HepG2 (cell line): ENCODE measurements around the gene CALY. TPM values are rescaled to one million over a fixed set of nuclear protein-coding genes. Genes with fewer than 3 reads are reported as not detected.

Source experiments
- ASH2L ChIP-seq: fragments of 300-600, 200-600 bp; sonication (generic); IDR thresholded peaks from 2 replicates; pipeline ENCODE4 v1.7.0; 2017; ENCODE audit warnings: low read depth, mild to moderate bottlenecking, moderate library complexity, mixed read lengths, low read length; ENCODE audit not compliant: insufficient read length
- BCL6 ChIP-seq: IDR thresholded peaks from 2 replicates; pipeline ENCODE4 v1.6.1; 2016; ENCODE audit warnings: missing genetic modification reagents, missing compliant biosample characterization
- DRAP1 ChIP-seq: IDR thresholded peaks from 2 replicates; pipeline ENCODE4 v1.6.1; 2016; ENCODE audit warnings: missing genetic modification reagents, missing compliant biosample characterization
- HMG20A ChIP-seq: IDR thresholded peaks from 2 replicates; pipeline ENCODE4 v1.6.1; 2016; ENCODE audit warnings: borderline replicate concordance
- IRF2 ChIP-seq: IDR thresholded peaks from 2 replicates; pipeline ENCODE4 v1.6.1; 2018; ENCODE audit warnings: missing genetic modification reagents, missing compliant biosample characterization
- KAT2B ChIP-seq: fragments of 150-350 bp; IDR thresholded peaks from 2 replicates; pipeline ENCODE4 v1.6.1; 2014; ENCODE audit warnings: low read depth, low read length, borderline replicate concordance
- MTERF4 ChIP-seq: sonication (generic); formaldehyde crosslinking; IDR thresholded peaks from 2 replicates; pipeline ENCODE4 v1.8.0; 2023; ENCODE audit warnings: mild to moderate bottlenecking, missing genetic modification reagents
- MXD1 ChIP-seq: sonication (generic); formaldehyde crosslinking; IDR thresholded peaks from 2 replicates; pipeline ENCODE4 v1.4.0; 2020; ENCODE audit warnings: mild to moderate bottlenecking, missing genetic modification reagents
- NFIB ChIP-seq: sonication (generic); formaldehyde crosslinking; IDR thresholded peaks from 2 replicates; pipeline ENCODE4 v1.9.0; 2021; ENCODE audit warnings: missing genetic modification reagents, mild to moderate bottlenecking, borderline replicate concordance
- NR2F2 ChIP-seq: IDR thresholded peaks from 2 replicates; pipeline ENCODE4 v1.6.1; 2012; ENCODE audit warnings: low read depth, inconsistent platforms, borderline replicate concordance
- PCBP1 ChIP-seq: fragments of 200-400 bp; formaldehyde crosslinking; IDR thresholded peaks from 2 replicates; pipeline ENCODE4 v1.6.1; 2017; ENCODE audit warnings: mild to moderate bottlenecking, low read depth, low read length, borderline replicate concordance
- PHF20 ChIP-seq: sonication (generic); formaldehyde crosslinking; IDR thresholded peaks from 2 replicates; pipeline ENCODE4 v1.5.0; 2020; ENCODE audit warnings: mild to moderate bottlenecking, missing genetic modification reagents
- TCF12 ChIP-seq, 2 experiments: fragments of 450-650 bp in 1 of 2; sonication (generic) in 1 of 2; formaldehyde crosslinking in 1 of 2; IDR thresholded peaks; 2 replicates each; pipeline versions ENCODE4 v1.6.1 to v1.8.0; 2017 to 2022; ENCODE audit warnings: antibody characterized with exemption in 1 of 2, mild to moderate bottlenecking in 1 of 2, missing genetic modification reagents in 1 of 2, moderate library complexity in 1 of 2
- THAP7 ChIP-seq: sonication (generic); formaldehyde crosslinking; IDR thresholded peaks from 2 replicates; pipeline ENCODE4 v1.8.1; 2023; ENCODE audit warnings: mild to moderate bottlenecking, missing genetic modification reagents
- ZNF12 ChIP-seq: sonication (generic); formaldehyde crosslinking; IDR thresholded peaks from 2 replicates; pipeline ENCODE4 v1.5.0; 2020; ENCODE audit warnings: missing genetic modification reagents
- ZNF234 ChIP-seq: sonication (generic); formaldehyde crosslinking; conservative IDR thresholded peaks from 2 replicates; pipeline ENCODE4 v1.5.1; 2020; ENCODE audit warnings: mild to moderate bottlenecking, missing genetic modification reagents
- ZNF317 ChIP-seq: sonication (generic); formaldehyde crosslinking; IDR thresholded peaks from 2 replicates; pipeline ENCODE4 v1.5.0; 2020; ENCODE audit warnings: mild to moderate bottlenecking, missing genetic modification reagents
- ZNF569 ChIP-seq: sonication (generic); formaldehyde crosslinking; IDR thresholded peaks from 2 replicates; pipeline ENCODE4 v1.5.0; 2020; ENCODE audit warnings: mild to moderate bottlenecking, missing genetic modification reagents, moderate library complexity, borderline replicate concordance
- ZNF83 ChIP-seq: sonication (generic); formaldehyde crosslinking; IDR thresholded peaks from 2 replicates; pipeline ENCODE4 v1.4.0; 2020; ENCODE audit warnings: missing genetic modification reagents, mild to moderate bottlenecking, borderline replicate concordance
- ZSCAN31 ChIP-seq: sonication (generic); formaldehyde crosslinking; IDR thresholded peaks from 2 replicates; pipeline ENCODE4 v1.5.0; 2020; ENCODE audit warnings: low read depth, mild to moderate bottlenecking, missing genetic modification reagents
- polyA plus RNA-seq, 8 experiments: library from polyadenylated mRNA; depleted of rRNA in 3 of 8; stranded (reverse) in 7 of 8; unstranded in 1 of 8; fragments of >200 nt; fragmentation: Illumina TruSeq in 4 of 8; extraction: Trizol in 4 of 8; gene quantifications; 2 replicates each; pipeline versions ENCODE4 v1.2.1 to v1.2.3, GENCODE V29; 2011 to 2016; ENCODE audit warnings: low read depth in 4 of 8, missing spikeins in 1 of 8, mixed read lengths in 1 of 8; ENCODE audit not compliant: insufficient read depth in 1 of 8
- total RNA-seq, 5 experiments: library from RNA; depleted of rRNA; stranded (reverse); fragments of >200 nt; fragmentation: Illumina TruSeq; extraction: Trizol; gene quantifications; 2 replicates each; pipeline ENCODE4 v1.2.3, GENCODE V29; 2016; ENCODE audit warnings: low read depth in 1 of 5
- TF ChIP-seq, protein P1 (sequence below): sonication (generic); formaldehyde crosslinking; IDR thresholded peaks from 2 replicates; pipeline ENCODE4 v1.4.0; 2020; ENCODE audit warnings: missing genetic modification reagents
- TF ChIP-seq, protein P2 (sequence below): sonication (generic); formaldehyde crosslinking; IDR thresholded peaks from 2 replicates; pipeline ENCODE4 v1.8.1; 2023; ENCODE audit warnings: missing genetic modification reagents, inconsistent platforms, borderline replicate concordance

The CALY gene
- total and polyA plus RNA-seq, 2 of the 13 experiments (the other 11 are each of a cell fraction or from before 2014, with no cell fraction given) = 0.08 TPM; not detected in 1

DNA sequence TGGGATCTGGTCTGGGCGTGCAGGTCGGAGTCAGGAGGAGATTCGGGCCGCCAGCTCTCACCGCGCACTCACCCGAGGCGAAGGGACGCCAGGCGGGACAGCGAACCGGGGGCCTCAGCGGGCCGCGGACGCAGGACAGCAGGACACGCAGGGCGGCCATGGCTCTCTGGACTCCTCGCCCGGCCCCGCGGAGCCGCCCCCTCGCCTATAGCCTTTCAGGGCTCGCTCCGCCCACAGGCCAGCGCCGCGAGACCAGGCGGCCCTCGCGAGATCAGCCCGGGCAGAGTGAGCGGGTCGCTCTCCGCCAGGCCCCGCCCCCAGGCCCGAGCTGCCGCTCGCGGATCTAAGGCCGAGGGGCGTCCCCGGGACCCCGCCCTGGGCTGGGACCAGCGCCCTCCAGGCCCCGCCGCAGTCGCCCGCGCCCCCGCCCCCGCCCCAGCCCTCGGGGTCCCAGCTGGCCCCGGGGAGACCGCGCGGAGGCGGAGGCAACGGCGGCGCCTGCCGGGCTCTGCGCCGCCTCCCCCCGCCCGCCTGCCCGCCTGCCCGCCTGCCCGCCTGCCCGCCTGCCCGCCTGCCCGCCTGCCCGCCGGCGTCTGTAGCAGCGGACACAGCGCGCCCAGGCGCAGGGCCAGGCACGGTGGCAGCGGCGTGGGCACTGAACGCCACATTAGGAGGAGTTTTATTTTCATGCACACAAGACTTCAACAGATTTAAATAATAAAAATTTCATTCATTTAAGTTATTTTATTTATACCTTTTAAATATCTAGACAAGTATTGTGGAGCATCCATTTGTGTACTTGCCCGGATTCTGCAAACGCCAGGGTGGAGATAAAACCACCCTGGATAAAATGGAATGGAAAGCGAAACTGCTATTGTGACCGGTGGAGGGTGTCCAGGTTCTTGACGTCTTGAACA lies 36.7 kb upstream of the CALY start, which contains the start of gene ECHS1 (continued):
- TF ChIP-seq NFIB = no peak
- no peak for TF ChIP-seq NR2F2
- peak; percentile 97 for TF ChIP-seq DRAP1 (CRISPR knock-in tag)
- TF ChIP-seq KAT2B = no peak
- TF ChIP-seq, protein P1, sequence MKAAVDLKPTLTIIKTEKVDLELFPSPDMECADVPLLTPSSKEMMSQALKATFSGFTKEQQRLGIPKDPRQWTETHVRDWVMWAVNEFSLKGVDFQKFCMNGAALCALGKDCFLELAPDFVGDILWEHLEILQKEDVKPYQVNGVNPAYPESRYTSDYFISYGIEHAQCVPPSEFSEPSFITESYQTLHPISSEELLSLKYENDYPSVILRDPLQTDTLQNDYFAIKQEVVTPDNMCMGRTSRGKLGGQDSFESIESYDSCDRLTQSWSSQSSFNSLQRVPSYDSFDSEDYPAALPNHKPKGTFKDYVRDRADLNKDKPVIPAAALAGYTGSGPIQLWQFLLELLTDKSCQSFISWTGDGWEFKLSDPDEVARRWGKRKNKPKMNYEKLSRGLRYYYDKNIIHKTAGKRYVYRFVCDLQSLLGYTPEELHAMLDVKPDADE (CRISPR knock-in tag) = no peak; the same call in 1 of the 2 replicates
- no peak for TF ChIP-seq ZNF317 (CRISPR knock-in tag)
- TF ChIP-seq IRF2 (CRISPR knock-in tag) = peak; percentile 23; the same call in 1 of the 2 replicates
- TF ChIP-seq ZNF234 = no peak
- TF ChIP-seq ASH2L = no peak
- peak; percentile 58; the same call in 1 of the 2 replicates for TF ChIP-seq PHF20
- TF ChIP-seq ZNF83 (CRISPR knock-in tag) = no peak
- TF ChIP-seq TCF12 (IDR thresholded peaks at IDR 0.05) = no peak
- TF ChIP-seq TCF12 (CRISPR knock-in tag; IDR thresholded peaks at IDR 0.05) = 0 out of 2 replicates have a peak, but pooled peaks have one; percentile 46
- no peak for TF ChIP-seq MTERF4 (CRISPR knock-in tag)
- no peak for TF ChIP-seq THAP7 (CRISPR knock-in tag)
- no peak for TF ChIP-seq ZNF12 (CRISPR knock-in tag)
- no peak for TF ChIP-seq ZNF569 (CRISPR knock-in tag)
- peak; percentile 79 for TF ChIP-seq MXD1 (CRISPR knock-in tag)
- peak; percentile 51; the same call in 1 of the 2 replicates for TF ChIP-seq ZSCAN31 (CRISPR knock-in tag)
- no peak for TF ChIP-seq BCL6 (CRISPR knock-in tag)
- TF ChIP-seq HMG20A (CRISPR knock-in tag) = no peak
- TF ChIP-seq PCBP1 = 0 out of 2 replicates have a peak, but pooled peaks have one; percentile 66
- TF ChIP-seq, protein P2, sequence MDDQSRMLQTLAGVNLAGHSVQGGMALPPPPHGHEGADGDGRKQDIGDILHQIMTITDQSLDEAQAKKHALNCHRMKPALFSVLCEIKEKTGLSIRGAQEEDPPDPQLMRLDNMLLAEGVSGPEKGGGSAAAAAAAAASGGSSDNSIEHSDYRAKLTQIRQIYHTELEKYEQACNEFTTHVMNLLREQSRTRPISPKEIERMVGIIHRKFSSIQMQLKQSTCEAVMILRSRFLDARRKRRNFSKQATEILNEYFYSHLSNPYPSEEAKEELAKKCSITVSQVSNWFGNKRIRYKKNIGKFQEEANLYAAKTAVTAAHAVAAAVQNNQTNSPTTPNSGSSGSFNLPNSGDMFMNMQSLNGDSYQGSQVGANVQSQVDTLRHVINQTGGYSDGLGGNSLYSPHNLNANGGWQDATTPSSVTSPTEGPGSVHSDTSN (CRISPR knock-in tag) = no peak
